Fibroblast of skin of back (primary cell): ENCODE results near the gene SEZ6L2.
"Not testable (repeated sequence)": the region's sequence is repeated elsewhere in the genome, so short reads cannot be mapped to it uniquely, and the experiment has no call there.

Experiments
- DNase-seq: peaks from one replicate; pipeline ENCODE4 v3.0.0-alpha.2; 2013

SEZ6L2 gene

GRCh38 chr16:29909851-29910250, 10.5 kb upstream of the SEZ6L2 start:
- DNase-seq, result not testable (repeated sequence)

GRCh38 chr16:29909391-29909790, 10.0 kb upstream of the SEZ6L2 start:
- DNase-seq, result peak; percentile 10

- DNase-seq, result no peak
Measured at GRCh38 chr16:29908719-29909220, 9.4 kb upstream of the SEZ6L2 start.

GRCh38 chr16:29907973-29908372, 8.6 kb upstream of the SEZ6L2 start:
- no peak for DNase-seq

GRCh38 chr16:29906520-29907244, 7.3 kb upstream of the SEZ6L2 start:
- DNase-seq, result no peak

- no peak for DNase-seq
Measured at GRCh38 chr16:29905668-29906067, 6.3 kb upstream of the SEZ6L2 start.

- DNase-seq, result no peak
Measured at GRCh38 chr16:29904947-29905346, 5.6 kb upstream of the SEZ6L2 start.

- no peak for DNase-seq
Measured at GRCh38 chr16:29903590-29903989, 4.2 kb upstream of the SEZ6L2 start.

GRCh38 chr16:29901607-29901945, 2.2 kb upstream of the SEZ6L2 start:
- DNase-seq, result no peak

- DNase-seq, result peak; percentile 11
Measured at GRCh38 chr16:29900888-29901606, 1.7 kb upstream of the SEZ6L2 start.

GRCh38 chr16:29900102-29900887, 945 bp upstream of the SEZ6L2 start, which contains the start of gene ASPHD1:
Gene ASPHD1, plus strand, starts transcription at chr16:29900488. Its CDS starts 484 bp downstream, at chr16:29900972.
- DNase-seq, result peak; percentile 85

- DNase-seq, result no peak
Measured at GRCh38 chr16:29898804-29899515, 390 bp downstream of the SEZ6L2 start.

- DNase-seq, result no peak
Measured at GRCh38 chr16:29898135-29898803, 1.1 kb downstream of the SEZ6L2 start.

GRCh38 chr16:29897333-29897732, 2.0 kb downstream of the SEZ6L2 start:
- no peak for DNase-seq

- no peak for DNase-seq
Measured at GRCh38 chr16:29896841-29897240, 2.5 kb downstream of the SEZ6L2 start.

GRCh38 chr16:29894352-29894751, 5.0 kb downstream of the SEZ6L2 start:
- DNase-seq, result no peak

GRCh38 chr16:29893553-29893952, 5.8 kb downstream of the SEZ6L2 start:
- no peak for DNase-seq

- no peak for DNase-seq
Measured at GRCh38 chr16:29892458-29892813, 6.9 kb downstream of the SEZ6L2 start.

GRCh38 chr16:29891525-29892457, 7.6 kb downstream of the SEZ6L2 start:
- DNase-seq, result no peak

GRCh38 chr16:29889372-29889771, 10.0 kb downstream of the SEZ6L2 start:
- not testable (repeated sequence) for DNase-seq

- DNase-seq, result no peak
Measured at GRCh38 chr16:29883987-29884386, 15.4 kb downstream of the SEZ6L2 start.
